ENCODE data around the gene IPO13. TPM values are rescaled to one million over a fixed set of nuclear protein-coding genes. Genes with fewer than 3 reads are reported as not detected.

Gene IPO13
- total RNA-seq, 1 donor from 2014 or later: 53.2 TPM

- Mint-ChIP-seq H3K9me3 (ENCODE audit: unreplicated experiment) (peaks cover 1% of the 10 kb centered on the region), H3K4me1 (ENCODE audit: low read depth, unreplicated experiment) (peaks cover 4% of the 10 kb centered on the region), H3K27me3 (ENCODE audit: unreplicated experiment) (peaks cover 6% of the 10 kb centered on the region), H3K4me3 (ENCODE audit: unreplicated experiment) (peak within 1 kb of the TSS; percentile 90), H3K36me3 (ENCODE audit: unreplicated experiment) (no peaks in the 10 kb centered on the region), H3K27ac (ENCODE audit: unreplicated experiment) (no peak within 1 kb of the TSS)
- TF ChIP-seq CTCF (IDR thresholded peaks at IDR 0.05; ENCODE audit: partially characterized antibody, unreplicated experiment): no peak
- DNase-seq: peak; percentile 67
Observed at GRCh38 chr1:43991476-43992231, 44.9 kb downstream of the IPO13 start, which contains the start of gene CCDC24. TSS of gene CCDC24 (plus strand) at chr1:43991599. CDS start at chr1:43991879, 280 bp downstream.

- H3K9me3 Mint-ChIP-seq (ENCODE audit: unreplicated experiment): peaks cover 1% of the 10 kb centered on the region
- H3K27me3 Mint-ChIP-seq (ENCODE audit: unreplicated experiment): peaks cover 6% of the 10 kb centered on the region
- H3K4me1 Mint-ChIP-seq (ENCODE audit: low read depth, unreplicated experiment): peaks cover 4% of the 10 kb centered on the region
- H3K36me3 Mint-ChIP-seq (ENCODE audit: unreplicated experiment): no peaks in the 10 kb centered on the region
- H3K4me3 Mint-ChIP-seq (ENCODE audit: unreplicated experiment): peak overlapping the region; percentile 90
- H3K27ac Mint-ChIP-seq (ENCODE audit: unreplicated experiment): no peak overlapping the region
- no peak for TF ChIP-seq CTCF (IDR thresholded peaks at IDR 0.05; ENCODE audit: partially characterized antibody, unreplicated experiment)
- no peak for DNase-seq
Observed at GRCh38 chr1:43992232-43992995, 45.7 kb downstream of the IPO13 start.

- DNase-seq: no peak
- Mint-ChIP-seq H3K27ac (ENCODE audit: unreplicated experiment) (no peak overlapping the region), H3K9me3 (ENCODE audit: unreplicated experiment) (peaks cover 2% of the 10 kb centered on the region), H3K27me3 (ENCODE audit: unreplicated experiment) (peaks cover 6% of the 10 kb centered on the region), H3K36me3 (ENCODE audit: unreplicated experiment) (no peaks in the 10 kb centered on the region), H3K4me3 (ENCODE audit: unreplicated experiment) (no peak overlapping the region), H3K4me1 (ENCODE audit: low read depth, unreplicated experiment) (peaks cover 4% of the 10 kb centered on the region)
- no peak for TF ChIP-seq CTCF (IDR thresholded peaks at IDR 0.05; ENCODE audit: partially characterized antibody, unreplicated experiment)
Observed at GRCh38 chr1:43993206-43993914, 46.6 kb downstream of the IPO13 start.

- TF ChIP-seq CTCF (IDR thresholded peaks at IDR 0.05; ENCODE audit: partially characterized antibody, unreplicated experiment): no peak
- H3K9me3 Mint-ChIP-seq (ENCODE audit: unreplicated experiment): peaks cover 3% of the 10 kb centered on the region
- H3K36me3 Mint-ChIP-seq (ENCODE audit: unreplicated experiment): no peaks in the 10 kb centered on the region
- H3K27me3 Mint-ChIP-seq (ENCODE audit: unreplicated experiment): peaks cover 9% of the 10 kb centered on the region
- peaks cover 4% of the 10 kb centered on the region for H3K4me1 Mint-ChIP-seq (ENCODE audit: low read depth, unreplicated experiment)
- H3K4me3 Mint-ChIP-seq (ENCODE audit: unreplicated experiment): no peak overlapping the region
- H3K27ac Mint-ChIP-seq (ENCODE audit: unreplicated experiment): no peak overlapping the region
- DNase-seq: no peak
Observed at GRCh38 chr1:43994071-43994470, 47.3 kb downstream of the IPO13 start.
